ENCODE measurements around the gene CDRT15L2.
"Not testable (repeated sequence)": the region's sequence is repeated elsewhere in the genome, so short reads cannot be mapped to it uniquely, and the experiment has no call there.

DNA sequence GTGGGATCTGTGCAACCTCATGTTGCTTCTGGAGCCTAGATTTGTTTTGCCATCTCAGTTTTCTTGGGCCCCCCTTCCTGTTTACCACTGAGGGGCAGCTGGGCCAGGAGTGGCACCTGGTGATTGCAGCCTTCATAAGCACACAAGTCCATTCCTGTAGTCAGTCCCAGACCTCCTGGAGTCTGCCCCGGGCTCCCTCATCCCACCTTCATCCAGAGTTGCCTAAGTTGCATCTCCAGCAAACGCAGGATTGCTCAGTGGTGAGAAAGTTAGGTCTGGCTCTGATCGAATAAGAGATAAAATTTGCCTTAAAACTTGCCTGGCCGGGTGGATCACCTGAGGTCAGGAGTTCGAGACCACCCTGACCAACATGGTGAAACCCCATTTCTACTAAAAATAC is 14.3 kb upstream of the CDRT15L2 start:
- TF ChIP-seq, protein P1, sequence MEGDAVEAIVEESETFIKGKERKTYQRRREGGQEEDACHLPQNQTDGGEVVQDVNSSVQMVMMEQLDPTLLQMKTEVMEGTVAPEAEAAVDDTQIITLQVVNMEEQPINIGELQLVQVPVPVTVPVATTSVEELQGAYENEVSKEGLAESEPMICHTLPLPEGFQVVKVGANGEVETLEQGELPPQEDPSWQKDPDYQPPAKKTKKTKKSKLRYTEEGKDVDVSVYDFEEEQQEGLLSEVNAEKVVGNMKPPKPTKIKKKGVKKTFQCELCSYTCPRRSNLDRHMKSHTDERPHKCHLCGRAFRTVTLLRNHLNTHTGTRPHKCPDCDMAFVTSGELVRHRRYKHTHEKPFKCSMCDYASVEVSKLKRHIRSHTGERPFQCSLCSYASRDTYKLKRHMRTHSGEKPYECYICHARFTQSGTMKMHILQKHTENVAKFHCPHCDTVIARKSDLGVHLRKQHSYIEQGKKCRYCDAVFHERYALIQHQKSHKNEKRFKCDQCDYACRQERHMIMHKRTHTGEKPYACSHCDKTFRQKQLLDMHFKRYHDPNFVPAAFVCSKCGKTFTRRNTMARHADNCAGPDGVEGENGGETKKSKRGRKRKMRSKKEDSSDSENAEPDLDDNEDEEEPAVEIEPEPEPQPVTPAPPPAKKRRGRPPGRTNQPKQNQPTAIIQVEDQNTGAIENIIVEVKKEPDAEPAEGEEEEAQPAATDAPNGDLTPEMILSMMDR (conservative IDR thresholded peaks at IDR 0.05; ENCODE audit: low read depth, low read length): not testable (repeated sequence)
- not testable (repeated sequence) for TF ChIP-seq EZH2 (IDR thresholded peaks at IDR 0.05; ENCODE audit: low read length, unreplicated experiment)

Data from PC-3 (cell line).